PC-9 (cell line): ENCODE data around the gene ANTXR2. TPM values are rescaled to one million over a fixed set of nuclear protein-coding genes. Genes with fewer than 3 reads are reported as not detected.

Source experiments
- BruUV-seq: library from RNA; stranded (reverse); fragments of 400-500 nt; replicated peaks from 2 replicates; lab custom pipeline; 2021; lab: Mats Ljungman, UMichigan
- CTCF ChIA-PET: fragments of 300-600 bp; sonication (Branson Sonifier 250); formaldehyde crosslinking; loops from one replicate; lab custom pipeline; 2022; ENCODE audit warnings: antibody characterized with exemption; lab: Charles Lee
- POLR2A ChIA-PET: fragments of 300-600 bp; sonication (Branson Sonifier 250); formaldehyde crosslinking; loops from one replicate; lab custom pipeline; 2022; ENCODE audit warnings: antibody characterized with exemption; ENCODE audit not compliant: unreplicated experiment; lab: Charles Lee
- DNase-seq, 2 experiments: peaks; one replicate each; pipeline versions ENCODE4 v3.0.0 to v3.0.0-alpha.2; 2015 to 2022; ENCODE audit warnings: mixed read lengths in 1 of 2
- H2AFZ ChIP-seq: fragments of 200-600 bp; sonication (generic); 2 replicates; pipeline ENCODE4 v1.8.1; 2017; ENCODE audit warnings: antibody characterized with exemption
- H3F3A ChIP-seq: fragments of 200-600 bp; sonication (generic); 2 replicates; pipeline ENCODE4 v1.8.1; 2017; ENCODE audit warnings: antibody characterized with exemption, mild to moderate bottlenecking, low read depth; ENCODE audit not compliant: insufficient read depth
- H3K27ac ChIP-seq: fragments of 200-600 bp; sonication (generic); 2 replicates; pipeline ENCODE4 v1.6.1; 2016; ENCODE audit warnings: mixed run types
- H3K27me3 ChIP-seq: fragments of 200-600 bp; sonication (generic); 2 replicates; pipeline ENCODE4 v1.6.1; 2016; ENCODE audit warnings: low read depth, mixed run types; ENCODE audit not compliant: insufficient read depth
- H3K36me3 ChIP-seq: fragments of 200-600 bp; sonication (generic); 2 replicates; pipeline ENCODE4 v1.6.1; 2016; ENCODE audit warnings: low read depth, mixed run types
- H3K4me1 ChIP-seq: fragments of 200-600 bp; sonication (generic); replicated peaks from 2 replicates; pipeline ENCODE4 v1.6.1; 2016; ENCODE audit warnings: mixed run types; ENCODE audit not compliant: insufficient read depth
- H3K4me2 ChIP-seq: fragments of 200-600 bp; sonication (generic); 2 replicates; pipeline ENCODE4 v1.6.1; 2017; ENCODE audit warnings: mixed run types
- H3K4me3 ChIP-seq: fragments of 200-600 bp; sonication (generic); 2 replicates; pipeline ENCODE4 v1.6.1; 2016; ENCODE audit warnings: mixed run types
- H3K79me2 ChIP-seq: fragments of 200-600 bp; sonication (generic); 2 replicates; pipeline ENCODE4 v1.6.1; 2017; ENCODE audit warnings: low read depth, mixed run types
- H3K9me2 ChIP-seq: fragments of 200-600 bp; sonication (generic); 2 replicates; pipeline ENCODE4 v1.8.1; 2017; ENCODE audit warnings: mild to moderate bottlenecking; ENCODE audit not compliant: insufficient read depth
- H3K9me3 ChIP-seq: fragments of 200-600 bp; sonication (generic); 2 replicates; pipeline ENCODE4 v1.8.1; 2016; ENCODE audit warnings: low read depth; ENCODE audit not compliant: insufficient read depth
- H4K20me1 ChIP-seq: fragments of 200-600 bp; sonication (generic); 2 replicates; pipeline ENCODE4 v1.8.1; 2017; ENCODE audit not compliant: insufficient read depth
- CTCF ChIP-seq: fragments of 200-600 bp; sonication (generic); conservative IDR thresholded peaks from 2 replicates; pipeline ENCODE4 v1.6.1; 2017; ENCODE audit warnings: mixed run types, antibody characterized with exemption, mild to moderate bottlenecking, moderate library complexity
- EZH2 ChIP-seq: fragments of 200-600 bp; sonication (generic); IDR thresholded peaks from 2 replicates; pipeline ENCODE4 v1.8.0; 2017; ENCODE audit warnings: antibody characterized with exemption, low read depth
- intact Hi-C: fragments of 100-400 bp; cut with micrococcal nuclease; formaldehyde crosslinking; loops from one replicate; pipeline ENCODE4 v1.10.0; 2022; ENCODE audit not compliant: unreplicated experiment
- total RNA-seq: library from RNA; stranded (reverse); gene quantifications from 2 replicates; pipeline ENCODE4 v1.2.3, GENCODE V29; 2021

Gene ANTXR2
- total RNA-seq, 1 experiment from 2014 or later: 2.0 TPM

GRCh38 chr4:79854856-79855502 is 218.1 kb downstream of the ANTXR2 start:
- ChIA-PET CTCF (no interaction called here), POLR2A (no interaction called here)
- Histone ChIP-seq H3F3A (no peaks in the 10 kb centered on the region), H3K27ac (no peak overlapping the region), H3K4me3 (no peak overlapping the region), H2AFZ (no peak overlapping the region), H3K9me3 (no peaks in the 10 kb centered on the region), H3K27me3 (no peaks in the 10 kb centered on the region), H4K20me1 (no peaks in the 10 kb centered on the region), H3K4me1 (no peaks in the 10 kb centered on the region), H3K4me2 (no peak overlapping the region), H3K9me2 (no peaks in the 10 kb centered on the region), H3K79me2 (no peaks in the 10 kb centered on the region), H3K36me3 (no peaks in the 10 kb centered on the region)
- TF ChIP-seq EZH2 (no peak), CTCF (no peak)
- DNase-seq: no peak
- BruUV-seq: no TSS peak
- intact Hi-C loops: no loop called here

GRCh38 chr4:79852305-79852730 is 220.7 kb downstream of the ANTXR2 start:
- BruUV-seq: no TSS peak
- Histone ChIP-seq H3K27ac (no peak overlapping the region), H3K4me1 (no peaks in the 10 kb centered on the region), H4K20me1 (no peaks in the 10 kb centered on the region), H3F3A (no peaks in the 10 kb centered on the region), H3K9me3 (no peaks in the 10 kb centered on the region), H3K79me2 (no peaks in the 10 kb centered on the region), H3K9me2 (no peaks in the 10 kb centered on the region), H3K27me3 (no peaks in the 10 kb centered on the region), H2AFZ (0 out of 2 replicates have a peak overlapping the region, but pooled peaks have one; percentile 18), H3K4me2 (no peak overlapping the region), H3K36me3 (no peaks in the 10 kb centered on the region), H3K4me3 (no peak overlapping the region)
- ChIA-PET POLR2A (no interaction called here), CTCF (no interaction called here)
- intact Hi-C loops: no loop called here
- TF ChIP-seq CTCF (no peak), EZH2 (no peak)
- DNase-seq: no peak

GRCh38 chr4:79851625-79852304 is 221.3 kb downstream of the ANTXR2 start:
- H3K4me2 ChIP-seq: no peak overlapping the region
- no peaks in the 10 kb centered on the region for H3F3A ChIP-seq
- H3K9me3 ChIP-seq: no peaks in the 10 kb centered on the region
- H4K20me1 ChIP-seq: no peaks in the 10 kb centered on the region
- no peak overlapping the region for H3K4me3 ChIP-seq
- no peaks in the 10 kb centered on the region for H3K27me3 ChIP-seq
- no peak overlapping the region for H2AFZ ChIP-seq
- H3K79me2 ChIP-seq: no peaks in the 10 kb centered on the region
- no peaks in the 10 kb centered on the region for H3K36me3 ChIP-seq
- DNase-seq: no peak
- TF ChIP-seq CTCF: no peak
- no TSS peak for BruUV-seq
- H3K27ac ChIP-seq: no peak overlapping the region
- H3K4me1 ChIP-seq: no peaks in the 10 kb centered on the region
- intact Hi-C loops: no loop called here
- CTCF ChIA-PET: no interaction called here
- POLR2A ChIA-PET: no interaction called here
- no peaks in the 10 kb centered on the region for H3K9me2 ChIP-seq

Other genes with a start within 250 kb of the ANTXR2 start
- 0.26 and 0.88 TPM in 2 replicates for gene PRDM8, start 124.3 kb upstream of the ANTXR2 start, total RNA-seq
- not detected in 2 replicates for gene FGF5, start 193.4 kb upstream of the ANTXR2 start, total RNA-seq